GM13976 (cell line): Measurements from ENCODE around the gene SECISBP2.

Experiments
- DNase-seq: peaks from one replicate; pipeline ENCODE4 v3.0.0; 2012; ENCODE audit warnings: low spot score
- in situ Hi-C: fragments of 300-500 bp; cut with MboI; formaldehyde crosslinking; loops from one replicate; pipeline ENCODE4 v1.12.0; 2022; ENCODE audit warnings: low sequenced_read_pairs, mixed read lengths, inconsistent platforms; ENCODE audit not compliant: unreplicated experiment
- TF ChIP-seq, protein P1 (sequence below): IDR thresholded peaks from 2 replicates; pipeline ENCODE4 v1.5.1; 2012; ENCODE audit warnings: borderline replicate concordance, mild to moderate bottlenecking; ENCODE audit not compliant: insufficient read depth; ENCODE audit errors: extremely low read depth, missing control alignments, control extremely low read depth

The SECISBP2 gene

DNA sequence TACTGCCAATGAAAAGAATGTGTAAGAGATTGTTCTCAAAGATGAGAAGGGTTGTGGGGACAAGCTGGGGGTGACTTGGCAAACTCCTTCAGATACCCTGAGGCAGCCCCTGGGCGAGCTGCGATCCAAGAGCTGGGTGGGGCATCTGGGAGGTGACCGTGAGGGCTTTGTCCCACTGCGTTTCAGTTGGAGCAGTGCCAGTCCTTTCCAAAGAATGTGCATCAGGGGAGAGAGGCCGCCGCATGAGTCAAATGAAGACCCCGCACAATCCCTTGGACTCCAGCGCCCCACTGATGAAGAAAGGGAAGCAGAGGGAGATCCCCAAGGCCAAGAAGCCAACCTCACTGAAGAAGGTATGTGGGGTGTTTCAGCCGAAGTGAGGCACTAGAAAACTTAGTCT lies 28.4 kb downstream of the SECISBP2 start:
- DNase-seq: no peak
- TF ChIP-seq, protein P1, sequence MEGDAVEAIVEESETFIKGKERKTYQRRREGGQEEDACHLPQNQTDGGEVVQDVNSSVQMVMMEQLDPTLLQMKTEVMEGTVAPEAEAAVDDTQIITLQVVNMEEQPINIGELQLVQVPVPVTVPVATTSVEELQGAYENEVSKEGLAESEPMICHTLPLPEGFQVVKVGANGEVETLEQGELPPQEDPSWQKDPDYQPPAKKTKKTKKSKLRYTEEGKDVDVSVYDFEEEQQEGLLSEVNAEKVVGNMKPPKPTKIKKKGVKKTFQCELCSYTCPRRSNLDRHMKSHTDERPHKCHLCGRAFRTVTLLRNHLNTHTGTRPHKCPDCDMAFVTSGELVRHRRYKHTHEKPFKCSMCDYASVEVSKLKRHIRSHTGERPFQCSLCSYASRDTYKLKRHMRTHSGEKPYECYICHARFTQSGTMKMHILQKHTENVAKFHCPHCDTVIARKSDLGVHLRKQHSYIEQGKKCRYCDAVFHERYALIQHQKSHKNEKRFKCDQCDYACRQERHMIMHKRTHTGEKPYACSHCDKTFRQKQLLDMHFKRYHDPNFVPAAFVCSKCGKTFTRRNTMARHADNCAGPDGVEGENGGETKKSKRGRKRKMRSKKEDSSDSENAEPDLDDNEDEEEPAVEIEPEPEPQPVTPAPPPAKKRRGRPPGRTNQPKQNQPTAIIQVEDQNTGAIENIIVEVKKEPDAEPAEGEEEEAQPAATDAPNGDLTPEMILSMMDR: no peak
- in situ Hi-C loops: no loop called here

DNA sequence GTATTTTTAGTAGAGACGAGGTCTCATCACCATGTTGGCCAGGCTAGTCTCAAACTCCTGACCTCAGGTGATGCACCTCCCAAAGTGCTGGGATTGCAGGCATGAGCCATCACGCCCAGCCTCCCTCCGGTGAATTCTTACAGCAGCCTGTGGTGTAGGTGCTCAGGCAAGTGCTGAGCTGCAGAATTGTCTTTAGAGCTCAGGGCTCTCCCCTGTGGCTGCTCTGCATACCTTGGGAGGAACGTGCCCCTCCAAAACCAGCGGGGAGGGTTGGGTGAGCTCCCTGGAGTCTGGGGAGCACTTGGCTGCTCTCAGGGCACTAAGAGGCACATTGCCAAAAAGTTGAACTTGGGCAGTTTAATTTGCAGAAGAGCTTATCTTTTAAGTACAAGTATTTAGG lies 29.4 kb downstream of the SECISBP2 start:
- in situ Hi-C loops: no loop called here
- TF ChIP-seq, protein P1: no peak
- no peak for DNase-seq

DNA sequence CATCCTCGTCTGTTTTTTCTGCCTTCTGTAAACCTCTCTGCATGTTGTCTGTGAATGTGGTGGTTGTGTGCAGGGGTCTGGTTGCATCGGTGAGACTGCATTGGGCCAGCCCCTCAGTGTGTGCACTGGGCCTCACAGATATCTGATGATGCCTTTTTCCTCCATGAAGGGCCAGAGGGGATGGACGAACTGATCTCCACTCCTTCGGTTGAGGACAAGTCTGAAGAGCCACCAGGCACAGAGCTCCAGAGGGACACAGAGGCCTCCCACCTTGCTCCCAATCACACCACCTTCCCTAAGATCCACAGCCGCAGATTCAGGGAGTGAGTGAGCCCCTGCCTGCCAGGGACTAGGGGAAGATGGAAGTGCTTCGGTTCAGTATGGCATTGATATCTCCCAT lies 31.3 kb downstream of the SECISBP2 start:
- in situ Hi-C loops: no loop called here
- no peak for DNase-seq
- TF ChIP-seq, protein P1: no peak

DNA sequence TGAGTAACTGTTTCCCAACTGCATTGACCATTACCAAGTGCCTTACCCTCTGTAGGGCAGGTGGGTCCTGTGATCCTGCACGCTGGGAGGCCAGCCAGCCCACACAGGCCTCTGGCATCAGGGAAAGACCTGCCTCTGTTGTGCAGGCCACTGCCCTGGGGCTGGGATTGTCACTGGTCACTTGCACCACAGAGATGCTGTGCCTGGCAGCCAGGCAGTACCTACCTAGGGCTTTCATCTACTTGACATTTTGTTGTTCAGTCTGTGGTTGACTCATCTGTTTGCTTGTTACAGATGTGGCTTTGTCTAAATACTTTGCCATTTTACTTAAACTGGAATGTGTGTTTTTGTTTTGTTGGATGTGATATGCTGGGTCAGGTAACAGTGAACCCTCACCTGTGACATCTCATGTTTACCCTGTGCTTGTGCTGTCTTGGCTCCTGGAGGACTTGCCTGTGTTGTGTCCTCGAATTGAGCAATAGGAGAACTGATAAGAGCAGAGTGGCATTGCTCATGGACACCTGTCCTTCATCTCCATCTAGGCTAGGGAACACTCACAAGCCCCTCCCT lies 32.8 kb downstream of the SECISBP2 start:
- TF ChIP-seq, protein P1: no peak
- DNase-seq: no peak
- in situ Hi-C loops: no loop called here

DNA sequence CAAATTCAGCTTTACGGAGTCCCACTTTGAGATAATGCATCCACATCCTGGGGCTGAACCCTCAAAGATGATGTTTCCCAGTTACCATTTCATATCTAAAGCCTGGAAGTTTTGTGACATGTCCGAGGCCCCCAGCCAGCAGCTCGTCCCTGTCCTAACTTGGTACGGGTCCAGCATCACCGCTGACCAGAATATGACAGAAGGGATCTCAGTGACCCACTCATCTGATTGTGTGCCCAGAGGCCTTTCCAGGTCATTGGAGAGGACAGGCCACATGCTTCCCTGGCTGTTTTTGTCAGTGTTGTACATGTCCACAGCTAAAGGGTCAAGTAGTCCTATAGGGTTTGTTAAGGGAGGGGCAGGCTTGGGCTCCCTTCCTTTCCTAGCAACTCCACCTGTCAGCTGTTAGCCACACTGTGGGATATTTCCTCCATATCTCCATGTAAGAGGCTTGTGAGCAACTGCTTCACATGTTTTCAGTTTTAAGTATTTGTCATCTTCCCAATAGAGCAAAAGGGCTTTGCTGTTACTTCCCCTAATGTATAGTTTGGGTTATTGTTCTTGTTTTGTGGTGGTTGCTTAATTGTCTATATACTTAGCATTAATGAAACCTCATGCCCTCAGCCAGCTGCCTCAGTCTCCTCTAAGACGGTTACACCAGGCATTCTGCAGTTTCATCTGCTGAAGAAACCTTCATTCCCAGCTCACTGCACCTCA lies 33.4 kb downstream of the SECISBP2 start:
- no peak for DNase-seq
- TF ChIP-seq, protein P1: no peak
- in situ Hi-C loops: no loop called here

DNA sequence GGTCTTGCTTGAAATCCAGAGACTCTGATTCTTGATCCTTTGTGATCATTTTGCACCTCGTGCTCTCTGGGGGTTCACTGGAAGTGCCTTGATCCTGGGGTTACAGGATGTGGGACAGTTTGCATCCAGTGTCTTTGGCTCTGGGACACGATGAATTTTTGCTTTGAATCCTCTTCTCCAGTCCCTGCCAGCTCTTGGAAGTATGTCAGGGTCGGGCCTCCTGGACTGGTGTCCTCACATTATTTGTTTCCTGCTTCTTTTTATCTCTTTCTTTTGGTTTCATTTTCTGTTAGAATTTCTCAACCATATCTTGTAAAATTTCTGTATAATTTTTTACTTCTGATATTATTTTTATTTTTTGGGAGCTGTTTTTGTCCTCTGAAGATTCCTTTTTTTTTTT lies 34.2 kb downstream of the SECISBP2 start:
- TF ChIP-seq, protein P1: no peak
- in situ Hi-C loops: no loop called here

More for the DNA sequence above, 34.2 kb downstream of the SECISBP2 start:
- no peak for DNase-seq
